GM18505 (cell line): Measurements from ENCODE around the gene HLA-DQA1.

Experiments used
- ATAC-seq: cut with Tn5 transposase; IDR thresholded peaks from one replicate; pipeline ENCODE4 v1.9.1; 2021; ENCODE audit not compliant: unreplicated experiment
- POLR2A ChIP-seq: IDR thresholded peaks from 4 replicates; pipeline ENCODE4 v1.6.1; 2011; ENCODE audit warnings: borderline replicate concordance; ENCODE audit not compliant: insufficient read depth, insufficient read length; ENCODE audit errors: extremely low read depth

HLA-DQA1 gene

GRCh38 chr6:32679492-32679891 is 42.3 kb downstream of the HLA-DQA1 start:
- TF ChIP-seq POLR2A: no peak
- no peak for ATAC-seq

DNA sequence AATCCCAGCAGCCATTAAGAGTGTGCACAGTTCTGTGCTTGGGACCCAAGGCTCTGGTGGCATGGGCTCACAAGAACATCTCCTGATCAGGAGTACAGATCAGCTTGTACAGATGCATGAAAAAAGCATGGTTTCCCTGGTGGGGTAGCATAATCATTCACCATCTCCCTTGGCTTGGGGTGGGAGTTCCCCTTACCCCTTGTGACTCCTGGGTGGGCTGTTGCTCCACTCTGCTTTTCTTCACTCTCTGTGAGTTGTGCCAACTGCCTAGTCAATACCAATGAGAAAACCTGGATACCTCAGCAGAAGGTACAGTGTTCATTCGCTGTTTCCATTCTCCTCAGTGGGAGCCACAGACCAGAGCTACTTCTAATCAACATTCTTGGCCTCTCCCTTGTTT is 42.8 kb downstream of the HLA-DQA1 start:
- no peak for ATAC-seq
- no peak for TF ChIP-seq POLR2A

DNA sequence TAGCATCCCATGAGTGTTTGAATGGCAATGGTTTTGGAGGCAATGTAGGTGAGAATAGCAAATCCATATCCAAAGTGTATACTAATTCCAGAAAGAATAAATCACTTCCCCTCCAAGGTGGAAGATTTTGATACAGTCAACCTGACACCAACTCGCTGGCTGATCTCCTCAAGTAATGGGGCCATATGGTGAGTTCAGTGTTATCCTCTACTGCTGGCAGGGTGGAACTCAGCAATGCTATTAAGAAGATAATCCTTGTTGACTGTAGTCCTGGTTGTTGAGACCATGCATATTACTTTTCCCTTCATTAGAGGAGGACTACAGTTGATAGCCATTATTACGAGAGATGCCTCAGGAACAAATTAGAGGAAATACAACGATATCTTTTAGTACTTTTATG is 47.0 kb downstream of the HLA-DQA1 start:
- no peak for TF ChIP-seq POLR2A
- ATAC-seq: no peak

GRCh38 chr6:32685603-32686002 is 48.4 kb downstream of the HLA-DQA1 start:
- peak; percentile 56 for ATAC-seq
- TF ChIP-seq POLR2A: no peak

DNA sequence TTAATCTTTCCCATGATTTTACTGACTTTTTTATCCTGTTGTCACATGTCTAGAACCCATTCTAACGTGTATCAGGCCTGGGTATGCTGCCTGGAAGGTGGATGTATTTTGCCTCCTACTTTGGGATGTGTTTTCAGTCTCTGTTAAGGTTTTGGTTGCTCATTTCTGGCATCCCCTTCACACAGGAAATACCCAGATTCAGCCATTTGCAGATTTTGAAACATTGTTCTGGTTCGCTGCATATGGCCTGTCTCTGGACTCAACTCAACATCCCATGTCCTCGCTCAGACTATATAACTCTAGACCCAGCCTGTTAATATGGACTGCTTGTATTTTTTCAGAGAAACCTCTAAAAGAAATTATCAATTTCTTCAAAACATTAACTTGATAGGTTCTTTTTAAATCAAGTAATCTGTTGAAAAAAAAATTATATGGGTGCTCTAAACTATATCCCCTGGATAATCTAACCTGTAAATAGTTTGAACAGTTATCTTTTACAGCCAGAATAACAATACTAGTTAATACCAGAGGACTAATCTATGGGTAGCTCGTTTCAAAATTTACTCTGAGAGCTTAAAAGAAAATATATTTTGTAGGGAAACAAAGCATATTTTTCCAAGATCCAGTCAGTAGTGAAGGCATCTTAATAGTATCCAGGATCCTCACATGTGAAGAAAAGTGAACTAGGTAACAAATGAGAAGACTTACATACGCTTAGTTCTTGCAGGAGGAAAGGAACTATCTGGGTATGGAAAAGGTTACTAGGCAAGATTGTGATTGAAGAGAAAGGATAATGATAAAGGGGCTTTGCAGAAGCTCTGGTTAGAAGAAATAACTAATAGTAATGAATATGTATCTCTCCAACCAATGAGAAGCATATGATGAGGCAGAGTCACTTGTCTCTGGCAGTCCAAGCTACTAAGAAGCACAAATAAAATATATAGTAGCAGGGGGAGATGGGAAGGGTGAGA is 52.6 kb downstream of the HLA-DQA1 start:
- no peak for ATAC-seq
- TF ChIP-seq POLR2A: peak; percentile 30

DNA sequence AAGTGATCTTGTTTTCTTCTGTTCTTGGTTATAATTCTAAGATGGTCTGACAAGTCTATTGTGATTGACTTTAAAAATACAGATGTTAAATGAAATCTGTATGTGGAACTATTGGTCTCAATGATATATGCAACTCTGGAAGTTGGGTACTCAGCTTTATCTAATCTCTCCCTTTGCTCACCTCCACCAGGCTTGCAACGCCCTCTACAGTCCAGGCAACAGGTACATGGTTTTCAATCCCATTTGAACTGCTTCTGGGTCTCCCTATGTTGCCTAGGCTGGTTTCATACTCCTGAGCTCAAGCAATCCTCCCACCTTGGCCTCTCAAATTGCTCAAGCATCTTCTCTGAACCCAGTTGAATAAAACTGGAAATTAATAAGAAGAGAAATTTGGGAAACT is 54.8 kb downstream of the HLA-DQA1 start:
- TF ChIP-seq POLR2A: no peak
- ATAC-seq: no peak
